Stimulated activated CD4-positive, alpha-beta T cell treated with anti-CD3 and anti-CD28 coated beads, Interleukin-2, amount 100 ng/mL, for 4 hours (primary cell): ENCODE measurements around the gene ARSJ.
"Not testable (repeated sequence)": the region's sequence is repeated elsewhere in the genome, so short reads cannot be mapped to it uniquely, and the experiment has no call there.

Experiments used
- DNase-seq: peaks from one replicate; pipeline ENCODE4 v3.0.0-alpha.2; 2020; ENCODE audit warnings: low read depth

ARSJ gene

GRCh38 chr4:113957956-113958355 lies 21.5 kb downstream of the ARSJ start:
- DNase-seq: no peak

- no peak for DNase-seq
Measured at GRCh38 chr4:113955948-113956347, 23.5 kb downstream of the ARSJ start.

- DNase-seq: no peak
Measured at GRCh38 chr4:113955411-113955810, 24.0 kb downstream of the ARSJ start.

- DNase-seq: no peak
Measured at GRCh38 chr4:113953888-113954287, 25.6 kb downstream of the ARSJ start.

- DNase-seq: no peak
Measured at GRCh38 chr4:113952452-113953029, 26.9 kb downstream of the ARSJ start.

- DNase-seq: no peak
Measured at GRCh38 chr4:113951263-113951662, 28.2 kb downstream of the ARSJ start.

GRCh38 chr4:113950207-113950606 lies 29.2 kb downstream of the ARSJ start:
- no peak for DNase-seq

- DNase-seq: no peak
Measured at GRCh38 chr4:113947484-113947883, 32.0 kb downstream of the ARSJ start.

GRCh38 chr4:113945906-113946305 lies 33.5 kb downstream of the ARSJ start:
- DNase-seq: no peak

- DNase-seq: no peak
Measured at GRCh38 chr4:113943863-113944262, 35.6 kb downstream of the ARSJ start.

GRCh38 chr4:113943085-113943484 lies 36.4 kb downstream of the ARSJ start:
- DNase-seq: no peak

- DNase-seq: no peak
Measured at GRCh38 chr4:113941836-113942235, 37.6 kb downstream of the ARSJ start.

GRCh38 chr4:113940103-113940502 lies 39.3 kb downstream of the ARSJ start:
- not testable (repeated sequence) for DNase-seq

- DNase-seq: no peak
Measured at GRCh38 chr4:113935190-113935589, 44.3 kb downstream of the ARSJ start.

GRCh38 chr4:113924706-113925105 lies 54.7 kb downstream of the ARSJ start:
- DNase-seq: not testable (repeated sequence)

GRCh38 chr4:113921089-113921794 lies 58.2 kb downstream of the ARSJ start:
- no peak for DNase-seq

- no peak for DNase-seq
Measured at GRCh38 chr4:113919611-113920010, 59.8 kb downstream of the ARSJ start.

- DNase-seq: no peak
Measured at GRCh38 chr4:113919145-113919544, 60.3 kb downstream of the ARSJ start.

- DNase-seq: no peak
Measured at GRCh38 chr4:113908829-113909228, 70.6 kb downstream of the ARSJ start.

- DNase-seq: no peak
Measured at GRCh38 chr4:113907559-113907958, 71.9 kb downstream of the ARSJ start.

- no peak for DNase-seq
Measured at GRCh38 chr4:113905301-113905700, 74.1 kb downstream of the ARSJ start.

- DNase-seq: no peak
Measured at GRCh38 chr4:113904877-113905276, 74.6 kb downstream of the ARSJ start.

- DNase-seq: peak; percentile 54
Measured at GRCh38 chr4:113901994-113902787, 77.3 kb downstream of the ARSJ start.
